GM21360 (cell line): Measurements from ENCODE around the gene ZNF827.
"Not testable (repeated sequence)": the region's sequence is repeated elsewhere in the genome, so short reads cannot be mapped to it uniquely, and the experiment has no call there.

Experiments used
- ATAC-seq: cut with Tn5 transposase; IDR thresholded peaks from one replicate; pipeline ENCODE4 v1.9.1; 2021; ENCODE audit warnings: mild to moderate bottlenecking, moderate library complexity; ENCODE audit not compliant: unreplicated experiment

The ZNF827 gene

GRCh38 chr4:145832384-145832783 is 106.2 kb downstream of the ZNF827 start:
- ATAC-seq, result not testable (repeated sequence)

- ATAC-seq, result peak; percentile 57
These were observed 107.9 kb downstream of the ZNF827 start for GRCh38 chr4:145830699-145831098.

- ATAC-seq, result peak; percentile 53
These were observed 108.8 kb downstream of the ZNF827 start for GRCh38 chr4:145829629-145830395.

- ATAC-seq, result peak; percentile 79
These were observed 109.7 kb downstream of the ZNF827 start for GRCh38 chr4:145828802-145829485.

- ATAC-seq, result no peak
These were observed 110.7 kb downstream of the ZNF827 start for GRCh38 chr4:145827885-145828284.

- no peak for ATAC-seq
These were observed 113.4 kb downstream of the ZNF827 start for GRCh38 chr4:145825255-145825654.

- no peak for ATAC-seq
These were observed 114.2 kb downstream of the ZNF827 start for GRCh38 chr4:145824463-145824862.

- no peak for ATAC-seq
These were observed 114.9 kb downstream of the ZNF827 start for GRCh38 chr4:145823743-145824142.

GRCh38 chr4:145822581-145822980 is 116.0 kb downstream of the ZNF827 start:
- ATAC-seq, result no peak

- ATAC-seq, result no peak
These were observed 116.4 kb downstream of the ZNF827 start for GRCh38 chr4:145822181-145822580.

- ATAC-seq, result no peak
These were observed 116.9 kb downstream of the ZNF827 start for GRCh38 chr4:145821766-145822165.

- no peak for ATAC-seq
These were observed 118.2 kb downstream of the ZNF827 start for GRCh38 chr4:145820407-145820806.

GRCh38 chr4:145819853-145820181 is 118.8 kb downstream of the ZNF827 start:
- no peak for ATAC-seq

- ATAC-seq, result no peak
These were observed 119.3 kb downstream of the ZNF827 start for GRCh38 chr4:145819101-145819852.

GRCh38 chr4:145818011-145818410 is 120.6 kb downstream of the ZNF827 start:
- no peak for ATAC-seq

GRCh38 chr4:145816091-145816490 is 122.5 kb downstream of the ZNF827 start:
- no peak for ATAC-seq

GRCh38 chr4:145815626-145816025 is 123.0 kb downstream of the ZNF827 start:
- no peak for ATAC-seq

- no peak for ATAC-seq
These were observed 123.5 kb downstream of the ZNF827 start for GRCh38 chr4:145815027-145815612.

- no peak for ATAC-seq
These were observed 124.4 kb downstream of the ZNF827 start for GRCh38 chr4:145814246-145814645.

GRCh38 chr4:145812919-145813318 is 125.7 kb downstream of the ZNF827 start:
- ATAC-seq, result no peak

GRCh38 chr4:145808848-145809512 is 129.6 kb downstream of the ZNF827 start:
- peak; percentile 8 for ATAC-seq
